Activated T-cell treated with anti-CD3 and anti-CD28 coated beads, Interleukin-2, amount 50 U/mL, for 24 hours (primary cell): ENCODE measurements around the gene KCNK18.

Source experiments
- DNase-seq: peaks from one replicate; pipeline ENCODE4 v3.0.0-alpha.2; 2020
- H3K27ac Mint-ChIP-seq: 2 replicates; pipeline ENCODE4 v1.8.0; 2020; ENCODE audit warnings: mild to moderate bottlenecking, mixed read lengths
- H3K27me3 Mint-ChIP-seq: 2 replicates; pipeline ENCODE4 v1.8.0; 2020; ENCODE audit warnings: mixed read lengths
- H3K36me3 Mint-ChIP-seq: 2 replicates; pipeline ENCODE4 v1.8.0; 2020; ENCODE audit warnings: low read depth, mixed read lengths
- H3K4me1 Mint-ChIP-seq: 2 replicates; pipeline ENCODE4 v1.8.0; 2020; ENCODE audit warnings: low read depth, mixed read lengths
- H3K4me3 Mint-ChIP-seq: 2 replicates; pipeline ENCODE4 v1.8.0; 2020; ENCODE audit warnings: mild to moderate bottlenecking, moderate library complexity, mixed read lengths
- H3K9me3 Mint-ChIP-seq: 2 replicates; pipeline ENCODE4 v1.8.0; 2020; ENCODE audit warnings: mixed read lengths

Gene KCNK18

DNA sequence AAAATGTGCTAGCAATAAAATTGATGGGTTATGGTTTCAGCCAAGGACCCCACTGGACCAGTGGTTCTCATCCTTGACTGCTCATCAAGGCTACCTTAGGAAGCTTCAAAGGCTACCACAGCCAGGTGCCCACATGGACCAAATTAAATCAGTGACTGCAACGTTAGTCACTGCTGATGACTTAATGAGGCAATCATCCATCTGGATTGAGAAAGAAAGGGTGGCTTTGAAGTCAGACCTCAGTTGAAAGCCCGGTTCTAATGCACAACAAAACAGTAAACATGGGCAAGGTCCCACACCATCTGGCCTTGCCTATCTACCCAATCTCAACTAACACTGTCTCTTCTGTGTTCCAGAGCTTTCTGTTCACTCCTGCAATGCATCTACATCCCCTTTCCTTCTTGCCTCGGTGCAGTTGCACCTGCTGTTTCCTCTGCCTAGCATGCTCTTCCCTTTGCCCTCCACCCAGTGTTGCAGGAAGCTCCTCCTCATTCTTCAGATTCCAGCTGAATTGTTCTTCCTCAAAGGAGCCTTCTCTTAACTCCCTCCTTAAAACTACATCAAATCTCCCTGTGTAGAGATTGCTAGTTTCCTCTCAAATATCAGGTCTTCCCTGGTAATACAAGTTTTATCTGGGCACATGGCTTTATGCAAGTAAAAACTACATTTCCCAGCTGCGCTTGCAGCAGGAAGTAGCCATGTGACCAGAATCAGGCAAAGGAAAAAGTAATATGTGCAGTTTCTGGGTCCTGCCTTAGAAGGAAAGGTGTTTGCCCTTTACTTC is 10.3 kb upstream of the KCNK18 start:
- H3K27me3 Mint-ChIP-seq, result peaks cover 20% of the 10 kb centered on the region
- DNase-seq, result no peak
- H3K36me3 Mint-ChIP-seq, result no peaks in the 10 kb centered on the region
- H3K4me3 Mint-ChIP-seq, result no peak overlapping the region
- no peaks in the 10 kb centered on the region for H3K4me1 Mint-ChIP-seq
- peaks cover 8% of the 10 kb centered on the region for H3K9me3 Mint-ChIP-seq
- H3K27ac Mint-ChIP-seq, result no peak overlapping the region

DNA sequence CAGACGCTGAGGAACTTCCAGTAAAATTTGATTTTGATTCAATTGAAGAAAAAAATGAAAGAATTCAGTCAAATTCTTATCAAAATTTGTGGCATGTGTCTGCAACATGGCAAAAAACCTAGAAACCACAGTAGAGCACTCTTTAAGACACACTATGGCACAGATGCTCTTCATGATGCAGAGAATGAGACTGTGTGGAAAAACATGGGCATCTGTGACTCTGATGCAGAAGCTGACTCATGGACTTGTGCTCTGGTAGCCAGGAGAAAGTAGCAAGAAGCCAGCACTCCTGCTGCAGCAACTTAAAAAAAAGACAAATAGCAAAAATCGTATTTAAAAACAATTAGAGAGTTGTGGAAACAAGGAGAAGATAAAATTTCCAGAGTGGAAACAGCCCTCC is 8.9 kb upstream of the KCNK18 start:
- H3K4me1 Mint-ChIP-seq, result no peaks in the 10 kb centered on the region
- no peaks in the 10 kb centered on the region for H3K36me3 Mint-ChIP-seq
- no peak overlapping the region for H3K27ac Mint-ChIP-seq
- DNase-seq, result no peak
- no peak overlapping the region for H3K4me3 Mint-ChIP-seq
- H3K27me3 Mint-ChIP-seq, result peaks cover 11% of the 10 kb centered on the region
- H3K9me3 Mint-ChIP-seq, result peaks cover 8% of the 10 kb centered on the region

DNA sequence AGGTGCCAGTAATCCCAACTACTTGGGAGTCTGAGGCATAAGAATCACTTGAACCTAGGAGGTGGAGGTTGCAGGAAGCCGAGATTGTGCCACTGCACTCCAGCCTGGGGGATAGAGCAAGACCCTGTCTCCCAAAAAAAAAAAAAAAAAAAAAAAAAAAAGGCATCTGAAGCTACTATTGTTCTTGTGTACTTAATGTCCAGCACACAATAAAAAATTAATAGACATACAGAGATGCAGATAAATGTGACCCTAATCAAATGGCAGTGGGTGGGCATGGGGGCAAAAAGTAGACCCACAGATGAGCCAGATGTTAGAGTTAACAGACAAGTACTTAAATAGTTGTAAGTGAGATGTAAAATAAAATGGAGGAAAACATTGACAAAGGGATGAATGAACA is 7.7 kb upstream of the KCNK18 start:
- no peak overlapping the region for H3K4me3 Mint-ChIP-seq
- no peak for DNase-seq
- no peaks in the 10 kb centered on the region for H3K36me3 Mint-ChIP-seq
- no peak overlapping the region for H3K27ac Mint-ChIP-seq
- no peaks in the 10 kb centered on the region for H3K4me1 Mint-ChIP-seq
- peaks cover 8% of the 10 kb centered on the region for H3K9me3 Mint-ChIP-seq
- H3K27me3 Mint-ChIP-seq, result peaks cover 17% of the 10 kb centered on the region

DNA sequence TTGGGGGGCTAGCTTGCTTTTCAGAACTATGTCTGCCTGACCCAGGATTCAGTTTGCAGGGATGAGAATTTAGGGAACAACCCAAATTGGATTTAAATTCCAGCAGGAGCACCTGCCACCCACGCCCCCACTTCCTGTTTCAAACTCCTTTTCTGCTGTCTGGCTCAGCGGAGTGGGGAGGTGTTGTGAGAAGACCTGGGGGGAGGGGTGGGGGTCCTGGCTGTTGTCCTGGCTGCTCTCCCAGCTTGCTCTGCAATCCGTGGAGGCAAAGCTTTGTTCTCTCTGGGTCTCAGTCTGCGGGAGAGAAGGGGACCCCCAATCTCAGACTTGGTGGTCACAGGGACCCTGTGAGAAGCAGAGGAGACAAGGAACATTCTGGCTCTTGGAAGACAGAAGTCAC is 799 bp downstream of the KCNK18 start:
- Mint-ChIP-seq H3K9me3 (no peaks in the 10 kb centered on the region), H3K36me3 (no peaks in the 10 kb centered on the region), H3K27ac (no peak overlapping the region), H3K4me1 (no peaks in the 10 kb centered on the region), H3K4me3 (no peak overlapping the region), H3K27me3 (peaks cover 27% of the 10 kb centered on the region)
- no peak for DNase-seq

DNA sequence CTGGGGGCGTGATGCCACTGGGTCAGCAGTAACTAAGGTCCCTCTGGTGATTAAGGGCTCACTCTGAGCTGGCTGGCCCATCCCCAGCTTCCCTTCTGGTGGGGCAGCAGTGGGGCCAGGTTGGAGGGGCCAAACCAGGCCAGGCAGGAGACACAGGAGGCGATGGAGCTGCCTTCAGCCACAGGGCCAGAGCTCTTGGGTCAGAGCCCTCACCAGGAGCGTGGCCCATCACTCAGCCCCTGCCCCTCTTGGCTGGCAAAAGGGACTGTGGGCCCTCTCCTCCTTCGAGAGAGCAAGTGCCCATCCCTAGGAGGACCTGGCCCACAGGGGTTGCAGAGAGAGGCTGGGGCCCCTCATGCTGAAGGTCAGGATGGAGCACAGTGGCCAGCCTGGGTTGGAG is 4.5 kb downstream of the KCNK18 start:
- Mint-ChIP-seq H3K4me3 (no peak overlapping the region), H3K4me1 (no peaks in the 10 kb centered on the region), H3K9me3 (no peaks in the 10 kb centered on the region), H3K36me3 (no peaks in the 10 kb centered on the region), H3K27me3 (peaks cover 38% of the 10 kb centered on the region), H3K27ac (no peak overlapping the region)
- no peak for DNase-seq

DNA sequence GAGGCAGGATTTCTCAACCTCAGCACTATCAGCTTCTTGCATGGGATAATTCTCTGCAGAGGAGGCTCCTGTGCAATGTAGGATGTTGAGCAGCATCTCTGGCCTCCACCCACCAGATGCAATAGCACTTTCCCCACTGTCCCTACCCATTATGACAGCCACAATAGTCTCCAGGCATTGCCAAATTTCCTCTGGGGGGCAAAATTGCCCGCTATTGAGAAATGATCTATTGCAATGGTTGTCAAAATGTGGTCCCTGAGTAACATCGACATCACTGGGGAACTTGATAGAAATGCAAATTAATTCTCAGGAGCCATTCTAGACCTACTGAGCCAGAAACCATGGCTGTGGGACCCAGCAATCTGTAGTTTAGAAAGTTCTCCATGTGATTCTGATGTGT is 7.0 kb downstream of the KCNK18 start:
- Mint-ChIP-seq H3K36me3 (no peaks in the 10 kb centered on the region), H3K4me3 (no peak overlapping the region), H3K4me1 (no peaks in the 10 kb centered on the region), H3K9me3 (no peaks in the 10 kb centered on the region), H3K27ac (no peak overlapping the region), H3K27me3 (peaks cover 54% of the 10 kb centered on the region)
- DNase-seq, result no peak

DNA sequence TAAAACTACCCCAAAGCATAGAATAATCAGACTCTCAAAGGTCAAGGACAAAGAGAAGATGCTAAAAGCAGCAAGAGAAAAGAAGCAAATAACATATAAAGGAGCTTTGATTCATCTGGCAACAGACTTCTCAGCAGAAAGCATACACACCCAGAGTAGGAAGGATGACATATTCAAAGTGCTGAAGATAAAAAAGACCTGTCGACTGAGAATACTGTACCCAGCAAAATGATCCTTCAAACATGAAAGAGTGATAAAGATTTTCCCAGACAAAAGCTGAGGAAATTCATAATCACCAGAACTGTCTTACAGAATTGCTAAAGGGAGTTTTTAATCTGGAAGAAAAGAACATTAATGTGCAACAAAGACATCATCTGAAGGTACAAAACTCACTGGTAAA is 14.9 kb downstream of the KCNK18 start:
- no peaks in the 10 kb centered on the region for H3K36me3 Mint-ChIP-seq
- no peak for DNase-seq
- H3K4me3 Mint-ChIP-seq, result no peak overlapping the region
- H3K4me1 Mint-ChIP-seq, result peaks cover 8% of the 10 kb centered on the region
- H3K27me3 Mint-ChIP-seq, result peaks cover 77% of the 10 kb centered on the region
- peaks cover 15% of the 10 kb centered on the region for H3K9me3 Mint-ChIP-seq
- no peak overlapping the region for H3K27ac Mint-ChIP-seq

DNA sequence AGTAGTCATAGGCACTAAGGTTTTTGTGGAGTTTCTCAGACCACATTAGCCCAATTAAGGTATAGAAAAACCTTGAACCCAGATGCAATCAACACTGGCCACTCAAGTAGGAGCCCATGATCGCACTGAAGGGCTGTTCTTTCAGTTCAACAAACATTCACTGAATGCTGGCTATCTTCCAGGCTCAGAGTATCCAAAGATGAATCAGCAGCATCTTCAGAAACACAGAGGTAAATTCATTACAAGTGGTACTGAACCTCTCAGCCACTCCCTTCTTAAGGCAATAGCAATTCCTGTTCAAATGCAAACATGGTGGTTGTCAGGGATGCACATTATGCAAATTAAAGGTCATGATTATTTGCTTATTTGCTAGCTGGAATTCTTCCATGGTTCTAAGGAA is 17.1 kb downstream of the KCNK18 start:
- Mint-ChIP-seq H3K4me1 (peaks cover 11% of the 10 kb centered on the region), H3K27ac (no peak overlapping the region), H3K9me3 (peaks cover 15% of the 10 kb centered on the region), H3K36me3 (no peaks in the 10 kb centered on the region), H3K4me3 (no peak overlapping the region), H3K27me3 (peaks cover 76% of the 10 kb centered on the region)
- DNase-seq, result no peak

DNA sequence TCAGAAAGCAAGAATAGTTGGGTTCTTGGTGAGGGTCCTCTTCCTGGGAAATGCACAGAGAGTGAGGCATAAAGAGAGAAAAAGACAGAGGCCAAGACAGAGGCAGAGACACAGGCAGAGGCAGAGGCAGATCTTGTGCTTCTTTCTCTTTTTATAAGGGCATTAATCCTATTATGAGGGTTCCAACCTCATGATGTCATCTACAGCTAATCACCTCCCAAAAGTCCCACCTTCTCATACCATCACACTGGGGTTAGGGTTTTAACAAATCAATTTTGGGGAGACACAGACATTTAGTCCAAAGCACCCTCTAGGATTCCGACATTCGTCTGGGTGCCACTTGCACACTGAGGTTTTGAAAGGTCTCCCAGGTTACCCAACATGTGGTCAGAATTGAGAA is 17.8 kb downstream of the KCNK18 start:
- Mint-ChIP-seq H3K27me3 (peaks cover 69% of the 10 kb centered on the region), H3K9me3 (peaks cover 15% of the 10 kb centered on the region), H3K4me3 (no peak overlapping the region), H3K4me1 (peaks cover 11% of the 10 kb centered on the region), H3K27ac (no peak overlapping the region), H3K36me3 (no peaks in the 10 kb centered on the region)
- no peak for DNase-seq

DNA sequence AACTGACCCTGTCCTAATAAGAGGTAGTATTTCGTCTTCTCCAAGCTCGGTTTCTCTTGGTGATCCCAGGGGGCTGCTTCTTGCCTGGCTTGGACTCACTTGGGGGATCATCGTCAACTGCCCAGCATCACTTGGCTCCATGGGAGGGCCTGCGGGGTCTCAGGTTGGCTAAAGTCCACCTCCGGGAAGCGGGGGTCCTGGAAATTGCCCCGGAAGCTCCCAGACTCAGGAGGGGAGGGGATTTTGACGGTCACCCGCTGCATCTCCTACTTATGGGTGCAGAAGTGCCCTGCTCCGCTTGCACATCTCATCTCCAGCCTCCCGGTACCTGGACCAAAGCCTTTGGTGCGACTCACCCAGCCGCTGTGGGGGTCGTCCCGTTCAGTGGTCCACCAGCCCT is 18.7 kb downstream of the KCNK18 start:
- DNase-seq, result no peak
- Mint-ChIP-seq H3K36me3 (no peaks in the 10 kb centered on the region), H3K27ac (no peak overlapping the region), H3K9me3 (peaks cover 11% of the 10 kb centered on the region), H3K4me3 (peak overlapping the region; percentile 73), H3K4me1 (peaks cover 11% of the 10 kb centered on the region), H3K27me3 (peaks cover 65% of the 10 kb centered on the region)

DNA sequence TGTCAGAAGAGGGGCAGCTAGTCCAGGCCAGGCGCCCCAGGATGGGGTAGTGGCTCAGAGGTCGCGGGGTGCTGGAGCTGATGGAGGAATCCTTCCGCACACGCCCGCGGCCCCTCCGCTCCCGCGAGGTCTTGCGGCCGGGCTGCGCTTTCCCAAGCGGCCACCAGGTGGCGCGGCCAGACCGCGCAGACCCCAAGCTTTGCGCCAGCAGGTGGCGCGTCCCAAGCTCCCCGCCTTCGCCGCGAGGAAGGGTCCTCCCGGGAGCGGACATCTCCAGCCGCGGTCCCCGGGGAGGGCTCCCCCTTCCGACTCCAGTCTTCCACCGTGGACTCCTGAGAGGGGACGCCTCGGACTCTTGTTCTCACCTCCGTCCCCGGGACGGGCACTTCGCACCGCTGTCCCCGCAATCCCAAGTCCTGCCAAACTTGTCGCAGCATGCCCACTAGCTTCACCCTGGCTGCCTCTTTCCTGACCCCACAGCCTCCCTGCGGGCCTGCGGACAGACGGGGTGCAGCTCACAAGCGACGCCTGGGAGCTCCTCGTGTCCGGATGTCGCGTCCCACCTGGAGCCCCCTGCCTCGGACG is 19.4 kb downstream of the KCNK18 start:
- peak overlapping the region; percentile 73 for H3K4me3 Mint-ChIP-seq

DNA sequence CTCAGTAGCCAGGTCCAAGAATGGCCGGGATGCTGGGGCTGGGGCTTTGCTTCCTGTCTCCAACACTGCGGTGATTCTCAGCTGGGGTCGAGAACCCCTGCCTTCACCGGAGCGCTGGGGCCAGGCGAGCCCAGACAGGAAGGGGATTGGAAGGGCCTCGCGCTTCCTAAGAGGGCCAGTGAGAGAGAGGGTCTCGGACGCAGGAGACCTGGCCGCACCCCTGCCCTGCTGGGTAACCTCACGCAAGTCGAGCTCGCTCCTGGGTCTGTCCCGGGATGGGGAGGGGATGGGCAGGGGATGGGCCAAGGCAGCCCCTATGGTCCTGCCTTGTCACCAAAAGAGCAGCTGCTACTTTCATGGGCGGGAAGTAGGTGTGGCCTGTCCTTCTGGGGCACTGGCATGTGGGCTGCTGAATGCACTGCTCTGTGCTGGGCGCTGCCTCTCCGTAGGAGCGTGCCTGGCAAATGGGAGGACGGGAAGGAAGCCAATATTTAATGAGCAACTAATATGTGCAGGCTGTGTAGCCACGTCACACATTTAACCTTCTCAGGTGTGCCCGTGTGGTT is 20.0 kb downstream of the KCNK18 start:
- H3K27me3 Mint-ChIP-seq, result peaks cover 61% of the 10 kb centered on the region
- H3K9me3 Mint-ChIP-seq, result peaks cover under 1% of the 10 kb centered on the region
- no peaks in the 10 kb centered on the region for H3K36me3 Mint-ChIP-seq
- DNase-seq, result peak; percentile 47
- H3K4me1 Mint-ChIP-seq, result peaks cover 11% of the 10 kb centered on the region
- no peak overlapping the region for H3K27ac Mint-ChIP-seq
- H3K4me3 Mint-ChIP-seq, result peak overlapping the region; percentile 73

More for the DNA sequence above, 19.4 kb downstream of the KCNK18 start:
- no peak overlapping the region for H3K27ac Mint-ChIP-seq
- peaks cover 61% of the 10 kb centered on the region for H3K27me3 Mint-ChIP-seq
- peaks cover 6% of the 10 kb centered on the region for H3K9me3 Mint-ChIP-seq
- H3K36me3 Mint-ChIP-seq, result no peaks in the 10 kb centered on the region
- H3K4me1 Mint-ChIP-seq, result peaks cover 11% of the 10 kb centered on the region
- DNase-seq, result peak; percentile 83

DNA sequence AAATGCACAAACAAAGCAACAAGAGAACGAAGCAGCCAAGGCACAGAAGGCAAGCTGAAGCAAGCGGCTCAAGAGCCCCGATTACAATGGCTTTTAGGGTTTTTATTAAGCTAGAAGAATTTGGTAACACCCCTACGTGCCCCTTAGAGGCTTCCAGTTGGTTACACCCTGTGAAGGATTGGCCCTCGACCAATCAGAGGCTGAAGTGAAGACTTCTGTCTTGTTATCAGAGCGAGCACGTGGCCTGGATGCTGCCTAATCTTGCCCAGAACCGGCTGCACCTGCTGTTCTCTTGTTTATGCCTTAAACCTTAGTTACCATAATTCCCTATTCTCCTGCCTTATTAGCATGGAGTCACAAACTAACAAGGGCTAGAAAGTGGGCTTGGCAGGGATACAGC is 21.4 kb downstream of the KCNK18 start:
- Mint-ChIP-seq H3K36me3 (no peaks in the 10 kb centered on the region), H3K4me1 (peaks cover 11% of the 10 kb centered on the region), H3K9me3 (no peaks in the 10 kb centered on the region), H3K27ac (no peak overlapping the region), H3K4me3 (no peak overlapping the region), H3K27me3 (peaks cover 52% of the 10 kb centered on the region)
- no peak for DNase-seq

DNA sequence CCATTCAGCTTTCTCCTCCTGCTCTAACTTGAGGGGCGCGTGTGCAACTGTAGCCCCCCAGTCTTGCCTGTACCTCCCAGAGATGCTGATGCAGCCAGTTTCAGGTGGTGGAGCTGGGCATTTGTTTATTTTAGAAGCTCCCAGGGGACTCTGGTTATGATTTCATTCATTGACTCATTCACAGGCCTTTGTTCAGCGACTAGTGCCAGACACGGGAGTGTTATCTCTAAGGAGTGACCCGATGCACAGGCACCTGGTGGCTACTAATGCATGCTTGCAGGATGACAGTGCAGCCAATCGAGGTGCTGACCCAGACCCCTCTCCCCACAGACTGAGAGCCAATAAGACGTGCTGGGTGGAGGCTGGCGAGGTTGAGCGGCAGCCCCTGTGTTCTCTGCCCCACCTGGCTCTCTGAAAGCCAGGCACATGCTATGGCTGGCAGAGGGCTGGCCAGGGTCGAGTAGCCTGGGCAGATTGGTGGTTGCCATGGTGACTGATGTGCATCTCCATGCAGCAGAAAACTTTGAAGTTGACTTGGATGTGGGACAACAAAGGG is 23.9 kb downstream of the KCNK18 start:
- Mint-ChIP-seq H3K27me3 (peaks cover 30% of the 10 kb centered on the region), H3K4me1 (peaks cover 11% of the 10 kb centered on the region), H3K27ac (no peak overlapping the region), H3K4me3 (no peak overlapping the region), H3K36me3 (no peaks in the 10 kb centered on the region), H3K9me3 (no peaks in the 10 kb centered on the region)
- no peak for DNase-seq

DNA sequence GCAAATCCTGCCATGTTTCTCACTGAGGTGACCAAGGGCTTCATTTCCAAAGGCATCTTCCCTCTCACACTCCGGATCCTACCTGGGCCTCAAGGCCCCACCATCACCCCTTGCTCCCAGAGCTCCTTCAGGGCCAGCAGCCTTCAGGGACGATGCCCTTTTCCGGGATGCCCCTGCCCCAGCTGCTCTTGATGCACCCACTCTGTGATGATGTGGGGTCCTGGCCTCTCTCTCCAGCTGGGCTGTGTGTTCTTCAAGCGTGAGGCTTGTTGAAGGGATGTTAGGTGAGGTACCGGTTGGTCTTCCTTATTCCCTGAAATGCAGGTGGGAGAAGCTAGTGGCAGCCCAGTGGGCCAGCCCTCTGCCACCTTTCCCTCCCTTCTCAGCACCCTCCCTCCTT is 25.3 kb downstream of the KCNK18 start:
- Mint-ChIP-seq H3K4me1 (no peaks in the 10 kb centered on the region), H3K4me3 (no peak overlapping the region), H3K36me3 (no peaks in the 10 kb centered on the region), H3K27ac (no peak overlapping the region), H3K27me3 (peaks cover 28% of the 10 kb centered on the region), H3K9me3 (no peaks in the 10 kb centered on the region)
- no peak for DNase-seq
